NCI-H2107 treated with DMSO at 0.1 percent for 48 hours (cell line): Measurements from ENCODE around the gene NEDD4L.

ENCODE experiments used
- DNase-seq: peaks from one replicate; lab custom pipeline; 2025; ENCODE audit not compliant: unreplicated experiment; lab: John Stamatoyannopoulos, UW

The NEDD4L gene

DNA sequence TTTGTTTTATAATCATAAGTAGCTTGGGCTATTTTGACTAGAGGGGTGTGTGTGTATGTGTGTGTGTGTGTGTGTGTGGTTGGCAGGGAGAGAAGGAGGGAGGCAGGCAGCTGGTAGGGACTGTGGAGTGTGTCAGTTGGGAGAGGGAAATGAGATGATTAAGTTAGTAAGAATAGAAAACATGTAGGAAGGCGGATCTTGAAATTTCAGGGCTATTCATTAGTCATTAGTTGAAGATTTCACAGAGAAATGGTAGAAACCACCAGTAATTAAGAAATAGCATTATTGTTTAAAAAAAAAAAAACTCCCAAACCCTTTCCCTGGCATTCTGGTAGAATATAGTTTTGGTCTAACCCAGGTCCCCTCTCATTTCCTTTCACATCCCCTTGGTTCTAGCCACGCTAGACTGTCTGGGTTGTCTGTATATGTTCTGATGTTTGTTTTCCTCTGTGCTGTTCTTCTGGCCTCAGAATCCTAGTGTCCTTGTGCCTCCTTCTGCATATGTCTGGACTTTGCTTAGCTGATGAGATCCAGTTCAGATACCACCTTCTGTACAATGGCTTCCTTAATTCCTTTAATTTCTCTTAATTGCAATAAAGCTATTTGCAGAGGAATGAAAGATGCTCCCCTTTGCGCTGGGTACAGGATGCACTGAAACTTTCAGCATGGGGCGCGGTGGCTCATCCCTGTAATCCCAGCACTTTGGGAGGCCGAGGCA, 161.6 kb downstream of the NEDD4L start:
- peak; percentile 13 for DNase-seq

DNA sequence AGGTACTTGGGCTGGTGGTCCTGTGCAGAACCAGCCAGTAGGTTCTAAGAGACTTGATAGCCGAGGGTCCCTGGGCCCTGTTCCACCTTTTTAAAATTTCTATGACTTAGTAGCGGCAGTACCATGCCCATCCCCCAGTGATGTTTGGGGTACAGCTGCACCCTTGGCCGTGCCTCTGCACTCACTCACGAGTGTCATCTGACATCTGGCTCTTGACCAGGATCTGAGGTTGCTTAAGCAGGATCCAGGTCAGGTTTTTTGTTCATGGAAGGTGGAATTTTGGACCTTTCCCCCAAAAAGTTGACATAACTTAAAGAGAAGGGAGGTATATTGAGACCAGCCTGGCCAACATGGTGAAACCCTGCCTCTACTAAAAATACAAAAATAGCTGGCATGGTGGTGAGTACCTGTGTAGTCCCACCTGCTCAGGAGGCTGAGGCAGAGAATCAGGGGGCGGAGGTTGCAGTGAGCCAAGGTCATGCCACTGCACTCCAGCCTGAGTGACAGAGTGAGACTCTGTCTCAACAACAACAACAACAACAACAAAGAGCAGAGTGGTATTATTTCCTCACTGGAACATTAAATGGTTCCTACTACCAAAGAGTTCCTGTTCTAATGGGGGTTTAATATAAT, 163.6 kb downstream of the NEDD4L start:
- no peak for DNase-seq

DNA sequence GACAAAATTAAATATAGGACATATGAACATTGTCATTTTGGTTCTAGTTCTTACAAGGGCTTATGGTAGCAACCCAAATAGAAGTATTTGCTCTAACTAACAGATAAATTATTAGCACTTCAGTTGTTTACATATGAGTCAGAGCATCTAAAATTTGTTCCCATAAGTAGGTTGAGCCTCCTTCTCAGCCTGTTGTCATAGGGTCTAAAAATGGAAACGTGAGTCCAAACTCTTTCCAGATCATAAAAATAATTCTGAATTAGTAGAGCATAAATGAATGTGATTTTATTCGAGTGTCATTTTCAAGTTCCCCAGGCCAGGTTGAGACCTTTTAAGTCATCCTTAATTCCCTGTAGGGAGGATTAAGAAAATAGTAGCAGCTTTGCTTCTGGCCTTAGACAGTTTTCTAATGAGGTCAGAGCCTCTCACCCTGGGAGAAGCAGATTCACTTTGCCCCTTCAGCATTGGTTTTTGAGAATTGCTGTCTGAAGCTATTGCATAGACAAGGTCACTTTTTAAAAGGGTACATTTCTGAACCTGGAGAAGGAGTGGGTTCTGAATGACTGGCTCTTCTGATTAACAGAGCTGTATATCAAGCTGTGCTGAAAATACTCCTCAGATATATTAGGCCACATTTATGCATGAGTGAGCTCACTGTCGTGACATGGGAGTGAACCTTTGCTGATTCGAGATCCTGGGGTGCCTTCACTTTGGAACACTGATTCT, 164.3 kb downstream of the NEDD4L start:
- DNase-seq, result no peak

DNA sequence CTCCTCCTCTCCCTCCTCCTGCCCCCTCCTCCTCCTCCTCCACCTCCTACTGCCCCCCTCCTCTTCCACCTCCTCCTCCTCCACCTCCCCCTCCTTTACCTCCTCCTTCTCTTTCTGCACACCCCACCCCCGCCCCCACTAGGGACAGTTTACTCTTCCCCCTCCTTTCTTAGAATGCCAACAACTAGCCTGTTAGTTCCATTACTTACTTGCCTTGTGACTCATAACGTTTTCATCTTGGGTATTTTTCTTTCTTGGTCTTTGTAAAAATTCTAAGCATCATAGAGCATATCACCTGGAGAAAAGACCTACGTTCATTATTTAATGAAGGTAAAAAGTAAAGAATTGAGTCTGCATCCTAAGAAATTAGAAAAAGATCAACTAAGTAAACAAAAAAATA, 165.3 kb downstream of the NEDD4L start:
- no peak for DNase-seq

DNA sequence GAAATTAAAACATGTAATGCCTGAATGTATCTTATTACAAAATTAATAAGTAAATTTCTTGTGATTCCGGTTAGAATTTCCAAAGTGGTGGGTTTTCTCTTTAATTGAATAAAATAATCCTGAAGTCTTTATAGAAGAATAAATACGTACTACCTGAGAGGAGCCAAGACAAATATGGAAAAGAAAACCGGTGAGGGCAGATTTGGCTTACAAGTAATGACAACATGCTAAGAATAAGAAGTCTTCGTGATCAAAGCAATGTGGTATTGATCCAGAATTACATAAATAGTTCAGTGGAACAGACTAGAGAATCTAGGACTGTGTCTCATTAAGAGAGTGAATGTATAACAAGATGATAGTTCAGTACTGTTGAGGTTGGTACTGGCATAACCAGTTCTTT, 167.5 kb downstream of the NEDD4L start:
- no peak for DNase-seq

DNA sequence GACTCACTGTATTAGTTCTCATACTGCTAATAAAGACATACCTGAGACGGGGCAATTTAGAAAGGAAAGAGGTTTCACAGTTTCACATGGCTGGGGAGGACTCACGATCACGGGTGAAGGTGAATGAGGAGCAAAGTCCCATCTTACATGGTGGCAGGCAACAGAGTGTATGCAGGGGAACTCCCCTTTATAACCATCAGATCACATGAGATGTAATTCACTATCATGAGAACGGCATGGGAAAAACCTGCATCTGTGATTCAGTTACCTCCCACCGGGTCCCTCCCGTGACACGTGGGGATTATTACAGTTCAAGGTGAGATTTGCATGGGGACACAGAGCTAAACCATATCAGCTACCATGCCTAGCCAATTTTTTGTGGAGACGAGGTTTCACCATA, 168.2 kb downstream of the NEDD4L start:
- DNase-seq, result no peak

DNA sequence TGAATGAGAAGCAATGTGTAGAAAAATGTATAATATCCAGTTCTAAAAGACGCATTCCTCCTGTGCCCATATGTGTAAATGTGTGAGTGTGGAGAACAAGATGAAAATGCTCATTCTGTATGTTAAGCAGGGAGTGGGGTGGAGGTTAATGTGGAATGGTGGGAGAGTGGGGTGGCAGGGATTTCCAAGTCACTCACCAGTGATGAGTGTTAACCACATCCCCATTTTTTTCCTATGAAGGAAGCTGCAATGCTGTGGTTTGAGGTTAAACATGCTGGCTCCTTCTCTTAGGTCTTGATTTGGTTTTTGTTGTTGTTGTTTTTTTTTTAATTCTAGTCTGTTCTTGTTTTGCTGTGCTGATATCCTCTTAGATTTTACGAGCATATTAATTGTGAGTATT, 169.4 kb downstream of the NEDD4L start:
- DNase-seq, result no peak

DNA sequence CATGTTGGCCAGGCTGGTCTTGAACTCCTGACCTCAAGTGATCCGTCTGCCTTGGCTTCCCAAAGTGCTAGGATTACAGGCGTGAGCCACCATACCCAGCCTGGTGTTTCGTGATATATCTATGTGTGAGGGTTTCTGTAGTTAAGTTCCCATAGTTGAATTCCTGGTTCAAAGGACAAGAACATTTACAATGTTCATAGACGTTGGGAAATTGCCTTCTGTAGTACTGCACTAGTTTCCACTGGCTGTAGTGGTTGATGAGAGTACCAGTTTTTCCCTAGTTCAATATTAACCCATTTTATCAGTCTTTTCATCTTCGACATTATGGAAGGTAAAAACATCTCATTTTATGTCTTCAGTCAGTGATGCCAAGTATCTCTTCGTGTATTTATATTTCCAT, 171.0 kb downstream of the NEDD4L start:
- no peak for DNase-seq

DNA sequence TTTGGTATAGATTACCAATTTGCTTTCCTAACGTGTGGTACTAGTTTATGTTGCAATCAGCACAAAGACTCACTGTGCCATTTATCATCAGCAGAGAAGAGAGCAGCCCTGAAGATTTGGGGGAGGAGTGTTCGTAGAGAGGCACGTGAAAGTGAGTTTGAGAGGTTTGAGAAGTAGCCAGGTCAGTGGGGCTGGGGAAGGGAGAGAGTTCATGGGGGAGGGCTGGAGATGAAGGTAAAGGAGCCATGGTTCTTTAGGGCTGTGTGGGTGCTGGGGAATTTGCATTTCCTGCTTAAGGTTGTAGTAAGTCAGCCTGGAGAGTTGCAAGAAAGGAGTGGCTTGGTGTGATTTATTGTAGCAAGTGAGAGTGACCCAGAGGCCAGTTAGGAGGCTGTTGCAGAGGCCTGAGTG, 172.1 kb downstream of the NEDD4L start:
- no peak for DNase-seq

DNA sequence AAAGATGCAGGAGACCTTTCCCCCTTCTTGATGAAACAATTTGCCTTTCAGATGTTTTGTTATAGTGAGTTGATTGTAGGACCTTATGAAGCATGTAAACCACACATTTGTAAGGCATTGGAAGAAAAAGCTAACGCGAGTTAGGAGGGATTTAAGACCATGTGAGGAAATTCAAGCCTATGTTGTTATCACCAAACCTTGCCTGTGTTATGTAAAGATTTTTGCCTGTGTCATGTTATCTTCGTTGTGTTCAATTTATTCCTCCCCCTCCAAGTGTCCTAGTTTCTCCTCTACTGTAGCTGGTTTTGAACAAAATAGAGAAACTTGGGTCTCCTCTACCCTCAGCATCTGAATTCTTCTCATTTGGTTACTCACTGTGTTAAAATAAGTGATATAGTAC, 173.0 kb downstream of the NEDD4L start:
- DNase-seq, result no peak

DNA sequence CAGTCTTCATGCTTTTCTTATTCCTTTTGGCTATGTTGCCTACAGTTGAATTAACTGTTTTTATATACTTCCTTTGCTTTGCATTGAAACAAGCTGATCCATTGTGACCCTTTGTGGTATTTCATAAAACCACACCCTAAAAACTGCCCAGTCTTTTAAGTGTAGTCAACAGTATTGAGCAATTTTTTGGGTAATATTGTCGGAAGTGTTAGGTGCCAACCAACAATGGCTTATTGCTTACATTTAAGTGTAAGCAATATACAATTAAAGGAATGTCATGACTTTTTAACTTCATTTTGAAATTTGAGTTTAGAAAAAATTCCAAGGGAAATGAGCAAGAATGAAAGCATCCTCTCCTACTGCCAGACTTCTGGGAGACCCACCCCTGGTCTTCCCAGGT, 174.1 kb downstream of the NEDD4L start:
- DNase-seq, result no peak

DNA sequence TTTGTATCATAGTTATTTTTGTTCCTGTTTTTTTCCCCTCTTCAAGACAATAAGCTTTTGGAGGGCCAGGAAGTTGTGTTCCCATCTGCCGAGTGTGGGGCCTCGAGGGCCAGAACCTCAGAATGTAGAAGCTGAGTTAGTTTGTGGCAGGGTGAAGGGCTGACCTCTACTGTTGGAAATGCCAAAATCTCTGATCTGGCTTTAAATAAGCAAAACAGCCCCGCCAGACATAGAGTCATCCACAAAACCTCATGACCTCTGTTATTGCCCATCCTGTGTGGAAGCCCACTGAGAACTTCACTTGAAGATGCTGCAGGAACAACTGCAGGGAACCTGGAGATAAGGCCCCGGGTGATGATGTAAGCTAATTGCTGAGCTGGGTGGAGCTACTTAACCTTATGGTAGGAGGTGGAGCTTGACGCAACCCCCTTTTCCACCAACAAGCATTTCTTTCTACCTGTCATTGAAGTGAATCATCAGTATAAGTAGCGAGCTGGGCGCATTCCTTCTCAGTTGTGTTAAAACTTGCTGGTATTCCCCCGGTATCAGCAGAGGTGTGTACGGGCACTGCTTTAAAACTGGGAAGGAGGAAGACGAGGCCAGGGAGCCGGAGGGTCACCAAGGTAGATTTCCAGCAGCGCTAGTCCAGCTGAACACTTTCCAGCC, 177.2 kb downstream of the NEDD4L start:
- DNase-seq, result no peak

DNA sequence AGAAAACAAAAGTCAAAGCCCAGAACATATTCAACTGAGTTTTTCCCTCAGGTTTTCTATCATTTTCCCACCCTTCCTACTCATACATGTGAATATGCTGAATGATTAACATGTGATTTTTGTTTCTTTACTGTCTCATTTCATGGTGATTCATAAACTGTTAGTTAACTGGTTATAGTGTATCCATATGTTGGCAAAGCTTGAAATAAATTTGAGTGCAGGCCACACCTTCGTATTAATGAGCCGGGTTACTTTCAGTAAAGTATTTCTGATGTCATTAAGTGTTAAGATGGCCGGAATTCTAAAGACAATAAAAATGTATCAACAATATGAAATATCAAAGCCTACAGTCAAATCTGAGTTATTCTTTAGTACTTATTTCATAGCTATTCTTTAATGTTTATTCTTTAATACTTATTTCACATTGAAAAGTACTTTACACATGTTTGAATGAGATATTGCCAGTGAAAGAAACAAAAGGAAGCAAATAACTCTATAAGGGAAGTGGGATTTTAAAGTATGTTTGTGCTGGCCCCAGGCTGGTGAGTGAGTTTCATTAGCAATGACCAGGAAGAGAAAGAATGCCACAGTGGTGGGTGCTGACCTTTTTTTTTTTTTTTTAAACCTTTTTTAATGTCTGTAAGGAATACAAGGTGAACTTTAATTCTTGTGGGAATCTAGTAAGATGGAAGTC, 178.6 kb downstream of the NEDD4L start:
- no peak for DNase-seq

DNA sequence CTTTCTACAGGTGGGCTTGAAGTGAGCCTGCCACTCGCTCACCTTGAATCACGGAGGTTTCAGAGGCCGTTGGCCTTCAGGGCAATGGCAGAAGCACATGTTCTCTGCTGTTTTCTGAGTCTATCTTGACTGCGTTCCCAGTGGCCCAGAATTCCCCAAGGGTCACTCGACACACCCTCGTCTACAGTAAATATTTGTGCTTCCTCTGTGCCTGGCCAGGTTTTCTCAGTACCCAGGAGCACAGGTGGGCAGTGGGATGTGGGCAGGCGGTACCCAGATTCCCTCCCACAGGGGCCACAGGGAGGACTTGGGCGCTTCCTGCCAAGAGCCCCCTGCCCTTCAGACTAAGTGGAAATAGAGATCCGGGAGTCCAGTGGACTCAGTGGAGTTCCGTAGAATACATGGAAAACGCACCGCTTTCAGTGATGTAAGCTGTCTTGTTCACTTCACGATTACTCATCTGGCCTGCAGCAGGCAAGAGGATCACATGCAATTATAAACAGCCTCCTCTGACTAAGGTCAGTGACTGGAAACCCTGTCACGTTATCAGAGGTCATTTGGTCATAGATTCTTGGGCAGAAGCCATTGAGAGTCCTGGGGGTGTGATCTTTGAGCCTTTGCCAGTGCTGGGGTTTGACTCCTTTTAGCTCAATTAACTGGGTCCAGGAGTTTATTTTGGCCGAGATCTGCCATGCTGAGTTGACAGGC, 179.8 kb downstream of the NEDD4L start:
- DNase-seq, result no peak

DNA sequence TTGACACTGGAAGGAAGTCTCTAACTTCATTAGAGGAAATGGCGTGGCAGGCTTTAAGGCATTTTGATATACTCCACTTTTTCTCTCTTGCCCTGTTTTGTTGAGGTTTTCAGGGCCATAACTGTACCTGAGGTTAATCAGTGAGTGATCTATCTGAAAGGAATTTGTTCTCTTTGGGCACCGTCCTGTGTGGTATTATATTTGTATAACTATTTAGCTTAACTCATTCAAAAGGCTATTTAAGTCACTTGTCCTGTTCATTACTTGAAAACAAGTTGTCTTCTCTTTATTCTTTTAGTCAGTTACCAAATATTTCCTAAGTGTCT, 180.4 kb downstream of the NEDD4L start:
- DNase-seq, result no peak

DNA sequence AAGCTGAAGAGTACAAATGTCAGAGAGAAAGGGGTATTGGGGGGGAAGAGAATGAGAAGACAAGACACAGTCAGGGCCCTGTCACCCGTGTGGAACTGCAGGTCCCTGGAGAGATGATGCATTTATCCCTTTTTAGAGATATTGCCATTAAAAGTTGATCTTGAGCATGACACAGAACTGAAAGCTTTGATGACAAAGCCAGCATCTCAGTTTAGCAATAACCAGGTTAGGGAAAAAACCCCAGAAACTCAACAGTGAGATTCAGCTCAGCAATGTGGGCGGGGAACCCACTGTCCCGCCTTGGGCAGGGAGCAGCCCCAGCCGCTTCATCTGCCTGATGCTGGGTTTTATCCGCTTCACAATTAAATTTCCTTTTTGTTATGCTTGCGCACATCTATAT, 181.1 kb downstream of the NEDD4L start:
- DNase-seq, result no peak

DNA sequence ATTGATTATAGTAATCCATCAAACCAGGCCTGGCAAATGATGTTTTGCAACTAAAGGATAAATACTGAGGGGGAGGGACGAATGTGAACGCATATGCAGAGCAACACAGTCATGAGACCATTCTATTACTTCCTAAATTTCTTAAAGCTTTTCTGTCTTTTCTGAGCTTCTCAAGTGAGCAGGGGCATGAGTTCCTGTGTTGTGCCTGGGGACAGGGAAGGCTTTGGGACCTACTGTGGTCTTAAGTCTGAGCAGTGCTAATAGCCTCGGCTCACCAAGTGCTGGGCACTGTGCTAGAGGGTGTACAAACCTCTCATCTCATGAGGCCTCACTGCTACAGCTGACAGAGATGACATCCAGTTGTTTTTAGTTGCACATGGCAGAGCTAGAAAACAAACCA, 182.4 kb downstream of the NEDD4L start:
- DNase-seq, result no peak

DNA sequence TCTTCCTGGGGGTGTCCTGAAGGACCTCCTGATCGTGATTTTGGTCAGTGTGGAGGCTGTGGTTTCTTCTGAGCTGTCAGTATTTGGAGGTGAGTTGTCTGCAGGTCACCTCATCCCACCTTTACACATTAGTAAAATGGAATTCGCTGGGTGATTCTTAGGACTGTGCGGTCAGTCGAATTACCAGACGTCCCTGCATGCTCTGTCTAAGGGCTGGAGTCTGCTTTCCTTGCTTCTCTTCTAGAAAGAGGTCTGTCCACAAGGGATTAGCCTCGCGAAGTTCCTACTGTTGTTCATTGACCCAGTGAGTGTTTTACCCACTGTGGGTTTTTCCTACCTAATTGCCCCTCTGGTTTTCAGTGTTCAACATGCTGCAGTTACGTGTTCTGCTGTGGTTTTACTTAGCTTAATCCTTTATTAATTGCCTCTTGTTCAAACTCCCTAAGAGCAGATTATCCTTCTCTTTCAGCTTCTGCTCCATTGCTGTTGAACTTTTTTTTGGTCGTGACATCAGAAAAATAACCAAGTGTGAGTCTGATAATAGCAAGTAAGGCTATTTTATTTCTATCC, 183.4 kb downstream of the NEDD4L start:
- no peak for DNase-seq

DNA sequence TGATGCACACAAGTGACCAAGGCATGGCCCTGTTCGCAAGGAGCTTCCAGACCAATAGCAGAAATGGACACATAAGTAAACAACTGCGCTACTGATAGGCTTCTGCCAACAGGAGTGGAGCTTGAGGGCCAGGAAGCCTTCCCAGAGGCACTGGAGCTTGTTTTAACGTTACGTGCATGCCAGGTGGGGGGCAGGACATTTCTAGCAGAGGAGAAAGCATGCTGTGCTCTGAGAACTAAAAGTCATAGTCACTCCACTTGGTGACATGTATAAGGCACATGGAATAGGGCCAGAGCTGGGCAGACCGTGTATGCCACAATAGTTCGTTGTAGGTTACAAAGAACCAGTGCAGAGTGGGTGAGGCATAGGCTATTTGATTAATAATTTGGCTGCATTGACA, 184.2 kb downstream of the NEDD4L start:
- DNase-seq, result no peak

DNA sequence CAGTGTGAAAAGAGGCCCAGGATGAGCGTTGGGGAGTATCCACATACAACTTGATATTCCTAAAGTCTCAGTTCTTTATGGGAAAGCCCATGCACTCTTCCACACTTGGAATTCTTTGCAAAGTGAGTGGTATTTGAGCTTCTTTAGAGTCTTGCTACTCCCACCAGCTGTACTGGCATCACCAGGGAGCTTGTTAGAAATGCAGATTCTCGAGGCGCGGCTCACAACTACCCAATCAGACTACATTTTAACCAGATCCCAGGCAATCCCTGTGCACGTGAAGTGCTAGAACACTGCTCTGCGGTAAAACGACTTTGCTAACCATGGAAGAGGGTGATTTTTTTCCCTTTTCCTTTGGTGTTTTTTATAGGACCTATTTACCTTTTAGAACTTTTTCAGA, 184.7 kb downstream of the NEDD4L start:
- no peak for DNase-seq
